GM12878 (cell line): Measurements from ENCODE around the gene MTMR10. TPM values are rescaled to one million over a fixed set of nuclear protein-coding genes. Genes with fewer than 3 reads are reported as not detected.

ENCODE experiments used
- ATAC-seq: fragments of 200-7000 bp; cut with Tn5 transposase; 3 replicates; pipeline ENCODE4 v1.9.1; 2020; ENCODE audit warnings: mild to moderate bottlenecking, moderate library complexity
- BruUV-seq: library from RNA; stranded (reverse); fragments of 400-500 nt; replicated peaks from 2 replicates; lab custom pipeline; 2021; lab: Mats Ljungman, UMichigan
- CTCF ChIA-PET: fragments of 300-600 bp; sonication (Branson Sonifier 250); formaldehyde crosslinking; extraction: SDS; loops from one replicate; lab custom pipeline; 2021; ENCODE audit warnings: inconsistent platforms; lab: Yijun Ruan, JAX
- POLR2A ChIA-PET: fragments of 350-600 bp; formaldehyde crosslinking; extraction: SDS; loops from one replicate; lab custom pipeline; 2021; ENCODE audit warnings: inconsistent platforms; lab: Charles Lee
- RAD21 ChIA-PET: fragments of 300-600 bp; sonication (Branson Sonifier 250); formaldehyde crosslinking; loops from one replicate; lab custom pipeline; 2023; ENCODE audit warnings: antibody characterized with exemption; ENCODE audit not compliant: unreplicated experiment; lab: Charles Lee
- SMC1A ChIA-PET: fragments of 300-600 bp; sonication (Branson Sonifier 250); formaldehyde crosslinking; loops from one replicate; lab custom pipeline; 2023; ENCODE audit not compliant: unreplicated experiment, uncharacterized antibody; lab: Charles Lee
- DNase-seq: peaks from one replicate; pipeline ENCODE4 v3.0.0-alpha.2; 2011; ENCODE audit warnings: low read depth, low spot score
- FAIRE-seq: peaks from 3 replicates; lab custom pipeline; 2011; peaks lifted over from hg19 to GRCh38; lab: Jason Lieb, UNC
- H2AFZ ChIP-seq: 2 replicates; pipeline ENCODE4 v1.6.0; 2011; ENCODE audit warnings: low read depth, low read length, control low read depth; ENCODE audit not compliant: control insufficient read depth
- H3K27ac ChIP-seq: 2 replicates; pipeline ENCODE4 v1.5.1; 2011; ENCODE audit warnings: control low read depth; ENCODE audit not compliant: control insufficient read depth, insufficient read depth
- H3K27me3 ChIP-seq, 2 experiments: replicated peaks in 1 of 2; 2 replicates each; pipeline versions ENCODE4 v1.6.0 to v1.6.1; 2011; ENCODE audit warnings: low read length in 1 of 2; ENCODE audit not compliant: control insufficient read depth in 2 of 2, insufficient read depth in 2 of 2
- H3K36me3 ChIP-seq, 2 experiments: 2 replicates each; pipeline ENCODE4 v1.5.1; 2011; ENCODE audit warnings: low read length in 1 of 2; ENCODE audit not compliant: control insufficient read depth in 2 of 2, insufficient read depth in 2 of 2
- H3K4me1 ChIP-seq: 2 replicates; pipeline ENCODE4 v1.6.1; 2011; ENCODE audit warnings: mild to moderate bottlenecking, low read length, moderate library complexity, mixed read lengths; ENCODE audit not compliant: control insufficient read depth, insufficient read depth
- H3K4me2 ChIP-seq: 2 replicates; pipeline ENCODE4 v1.6.0; 2011; ENCODE audit warnings: control low read depth; ENCODE audit not compliant: control insufficient read depth, insufficient read depth
- H3K4me3 ChIP-seq: fragments of 200-600 bp; sonication (generic); 2 replicates; pipeline ENCODE4 v1.5.1; 2016
- H3K79me2 ChIP-seq: 2 replicates; pipeline ENCODE4 v1.6.0; 2011; ENCODE audit warnings: low read length; ENCODE audit not compliant: control insufficient read depth, insufficient read depth
- H3K9ac ChIP-seq: 2 replicates; pipeline ENCODE4 v1.8.0; 2011; ENCODE audit warnings: low read length, control low read depth, mixed read lengths; ENCODE audit not compliant: control insufficient read depth, insufficient read depth
- H3K9me3 ChIP-seq: replicated peaks from 3 replicates; pipeline ENCODE4 v1.5.1; 2011; ENCODE audit warnings: mild to moderate bottlenecking, low read length; ENCODE audit not compliant: control insufficient read depth, insufficient read depth
- H4K20me1 ChIP-seq: 2 replicates; pipeline ENCODE4 v1.6.0; 2011; ENCODE audit not compliant: control insufficient read depth, insufficient read depth
- ATF7 ChIP-seq: fragments of 450-650 bp; IDR thresholded peaks from 2 replicates; pipeline ENCODE4 v1.6.1; 2016; ENCODE audit warnings: low read depth, mild to moderate bottlenecking
- CBFB ChIP-seq: IDR thresholded peaks from 2 replicates; pipeline ENCODE4 v1.6.1; 2016; ENCODE audit warnings: antibody characterized with exemption, low read depth
- CBX3 ChIP-seq: fragments of 200-600 bp; sonication (generic); IDR thresholded peaks from 2 replicates; pipeline ENCODE4 v1.6.1; 2016; ENCODE audit warnings: low read depth, borderline replicate concordance
- HDGF ChIP-seq: fragments of 450-650 bp; IDR thresholded peaks from 2 replicates; pipeline ENCODE4 v1.6.1; 2016; ENCODE audit warnings: antibody characterized with exemption
- MYB ChIP-seq: fragments of 150-350 bp; IDR thresholded peaks from 2 replicates; pipeline ENCODE4 v1.6.1; 2014; ENCODE audit warnings: mild to moderate bottlenecking, low read depth, low read length, borderline replicate concordance
- NFYA ChIP-seq: IDR thresholded peaks from 2 replicates; pipeline ENCODE4 v1.6.1; 2011; ENCODE audit warnings: low read depth, mild to moderate bottlenecking, low read length, improper control_type of control experiment, borderline replicate concordance
- PAX5 ChIP-seq: IDR thresholded peaks from 2 replicates; pipeline ENCODE4 v1.6.1; 2011; ENCODE audit warnings: low read depth, low read length, borderline replicate concordance
- SREBF1 ChIP-seq: IDR thresholded peaks from 2 replicates; pipeline ENCODE4 v1.6.1; 2012; ENCODE audit warnings: mild to moderate bottlenecking, low read length
- ZNF24 ChIP-seq: fragments of 450-650 bp; IDR thresholded peaks from 2 replicates; pipeline ENCODE4 v1.6.1; 2017; ENCODE audit warnings: antibody characterized with exemption, mild to moderate bottlenecking
- WGBS: methylation state at CpG from one replicate; pipeline ENCODE4 v1.1.6; 2016; ENCODE audit warnings: low lambda C conversion rate; ENCODE audit not compliant: insufficient replicate concordance, insufficient coverage; ENCODE audit errors: missing lambda C conversion rate; 5-methylcytosine and 5-hydroxymethylcytosine counted together
- in situ Hi-C: fragments of 300-500 bp; cut with MboI; formaldehyde crosslinking; loops from 9 replicates; pipeline ENCODE4 v1.14.3; 2018; ENCODE audit warnings: mixed read lengths
- intact Hi-C: fragments of 100-400 bp; cut with micrococcal nuclease; formaldehyde crosslinking; loops from one replicate; pipeline ENCODE4 v1.14.2; 2022; ENCODE audit not compliant: unreplicated experiment
- polyA plus RNA-seq, 11 experiments: library from polyadenylated mRNA; depleted of rRNA in 4 of 11; unstranded in 6 of 11; stranded (reverse) in 5 of 11; fragments of >200 nt; fragmentation: Nextera tagmentation in 4 of 11; fragmentation: Illumina TruSeq in 1 of 11; extraction: Ambion mirVana in 4 of 11; extraction: Trizol in 1 of 11; gene quantifications; 1 replicate in 1 of 11; 2 replicates in 10 of 11; pipeline versions ENCODE4 v1.2.1 to v1.2.3, GENCODE V29; 2011 to 2016; ENCODE audit warnings: inconsistent platforms in 2 of 11, missing spikeins in 2 of 11, low read depth in 1 of 11
- total RNA-seq, 4 experiments: library from RNA; depleted of rRNA in 3 of 4; stranded (reverse); fragments of >200 nt in 3 of 4; fragmentation: Illumina TruSeq in 1 of 4; extraction: Trizol in 1 of 4; gene quantifications; 2 replicates each; pipeline versions ENCODE4 v1.2.1 to v1.2.3, GENCODE V29; 2013 to 2021

MTMR10 gene
- total and polyA plus RNA-seq, 10 of the 15 experiments (the other 5 are each of a cell fraction or from before 2014, with no cell fraction given): 1.9 to 13.6 (median 8.9) TPM

DNA sequence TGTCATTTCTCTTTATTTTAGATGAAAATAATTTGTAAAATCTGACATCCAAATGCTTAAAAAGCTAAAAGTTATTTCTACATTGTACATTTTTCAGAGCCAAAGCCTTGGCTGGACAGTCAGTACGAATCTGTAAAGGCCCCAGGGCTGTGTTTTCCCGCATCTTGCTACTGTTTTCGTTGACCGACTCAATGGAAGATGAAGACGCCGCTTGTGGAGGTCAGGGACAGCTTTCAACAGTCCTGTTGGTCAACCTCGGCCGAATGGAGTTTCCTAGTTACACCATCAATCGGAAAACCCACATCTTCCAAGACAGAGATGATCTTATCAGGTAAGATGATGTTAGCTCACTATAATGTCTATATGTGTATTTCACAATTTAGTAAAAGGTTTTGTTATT, 77.7 kb downstream of the MTMR10 start:
- in situ Hi-C loops (no loop called here), intact Hi-C loops (no loop called here)
- ChIA-PET POLR2A (no interaction called here), SMC1A (no interaction called here), CTCF (no interaction called here)
- no peak overlapping the region for H3K4me2 ChIP-seq
- ATAC-seq (no peak), DNase-seq (no peak), FAIRE-seq (no peak)
- H3K9me3 ChIP-seq: no peaks in the 10 kb centered on the region
- H4K20me1 ChIP-seq: no peaks in the 10 kb centered on the region
- no peak overlapping the region for H3K9ac ChIP-seq
- H3K4me3 ChIP-seq: no peak overlapping the region
- peaks cover 2 to 16% of the 10 kb centered on the region in 2 experiments; a peak in 3 of 4 replicates for H3K36me3 ChIP-seq
- H3K79me2 ChIP-seq: no peaks in the 10 kb centered on the region
- H3K27ac ChIP-seq: no peak overlapping the region
- no TSS peak for BruUV-seq
- H3K27me3 ChIP-seq: no peaks in the 10 kb centered on the region
- 97% methylated on average over 9 of the region's 9 CpGs for WGBS
- TF ChIP-seq MYB: no peak
- TF ChIP-seq, all 136 proteins: peak for 0
- no peak overlapping the region for H2AFZ ChIP-seq
- H3K4me1 ChIP-seq: 0 out of 2 replicates have a peak, but pooled peaks cover 2% of the 10 kb centered on the region
- RAD21 ChIA-PET: no interaction called here

GRCh38 chr15:30906366-30906765, 85.1 kb downstream of the MTMR10 start:
- Histone ChIP-seq H3K79me2 (no peaks in the 10 kb centered on the region), H3K4me2 (no peak overlapping the region), H3K27me3 (no peaks in the 10 kb centered on the region), H4K20me1 (no peaks in the 10 kb centered on the region), H3K9me3 (no peaks in the 10 kb centered on the region), H3K9ac (no peak overlapping the region), H3K36me3 (peaks cover 2 to 4% of the 10 kb centered on the region in 2 experiments; a peak in 3 of 4 replicates), H3K4me3 (no peak overlapping the region), H3K27ac (no peak overlapping the region), H3K4me1 (no peaks in the 10 kb centered on the region), H2AFZ (no peak overlapping the region)
- 71% methylated on average over 4 of the region's 4 CpGs for WGBS
- no TSS peak for BruUV-seq
- DNase-seq (no peak), FAIRE-seq (no peak), ATAC-seq (no peak)
- RAD21 ChIA-PET: no interaction called here
- intact Hi-C loops (loop anchor here (10.0 kb wide), 1 partner anchor 418 kb away; the partner anchor contains the start of gene KLF13), in situ Hi-C loops (no loop called here)
- POLR2A ChIA-PET: no interaction called here
- SMC1A ChIA-PET: no interaction called here
- CTCF ChIA-PET: interaction anchor here (1.7 kb wide), 2 partner anchors 12 to 223 kb away, joined by 3 read pairs; no protein-coding TSS in a partner anchor
- no peak for TF ChIP-seq ATF7
- no peak for TF ChIP-seq HDGF
- TF ChIP-seq NFYA: no peak
- TF ChIP-seq ZNF24: no peak
- TF ChIP-seq CBX3: no peak
- TF ChIP-seq SREBF1: no peak
- no peak for TF ChIP-seq PAX5
- no peak for TF ChIP-seq CBFB
